GM15510 (cell line): Measurements from ENCODE around the gene CC2D1A.

Experiments used
- POLR2A ChIP-seq: IDR thresholded peaks from 3 replicates; pipeline ENCODE4 v1.6.1; 2011; ENCODE audit warnings: borderline replicate concordance; ENCODE audit not compliant: insufficient read length; ENCODE audit errors: extremely low read depth

The CC2D1A gene

GRCh38 chr19:13917888-13918406, 11.9 kb downstream of the CC2D1A start:
- no peak for TF ChIP-seq POLR2A

GRCh38 chr19:13918726-13919411, 12.9 kb downstream of the CC2D1A start:
- no peak for TF ChIP-seq POLR2A

GRCh38 chr19:13920524-13920923, 14.5 kb downstream of the CC2D1A start:
- TF ChIP-seq POLR2A: no peak

GRCh38 chr19:13920940-13921747, 15.1 kb downstream of the CC2D1A start:
- TF ChIP-seq POLR2A: no peak

GRCh38 chr19:13923194-13923987, 17.4 kb downstream of the CC2D1A start:
- no peak for TF ChIP-seq POLR2A

- TF ChIP-seq POLR2A: no peak
These were observed 20.0 kb downstream of the CC2D1A start for GRCh38 chr19:13926010-13926409.

- TF ChIP-seq POLR2A: no peak
These were observed 20.7 kb downstream of the CC2D1A start for GRCh38 chr19:13926715-13927114.

- no peak for TF ChIP-seq POLR2A
These were observed 23.3 kb downstream of the CC2D1A start for GRCh38 chr19:13929340-13929739.

- TF ChIP-seq POLR2A: no peak
These were observed 24.0 kb downstream of the CC2D1A start for GRCh38 chr19:13929956-13930355.

GRCh38 chr19:13930402-13930801, 24.4 kb downstream of the CC2D1A start:
- no peak for TF ChIP-seq POLR2A

GRCh38 chr19:13931391-13932148, 25.6 kb downstream of the CC2D1A start:
- peak; percentile 14 for TF ChIP-seq POLR2A

- TF ChIP-seq POLR2A: no peak
These were observed 26.2 kb downstream of the CC2D1A start for GRCh38 chr19:13932149-13932637.

GRCh38 chr19:13932911-13933393, 27.0 kb downstream of the CC2D1A start:
- no peak for TF ChIP-seq POLR2A

GRCh38 chr19:13934785-13935109, 28.7 kb downstream of the CC2D1A start:
- no peak for TF ChIP-seq POLR2A

- no peak for TF ChIP-seq POLR2A
These were observed 29.9 kb downstream of the CC2D1A start for GRCh38 chr19:13935765-13936510.
